ENCODE measurements around the gene REL.

GRCh38 chr2:60883896-60884295, 2.5 kb downstream of the REL start:
- TF ChIP-seq, protein P1, sequence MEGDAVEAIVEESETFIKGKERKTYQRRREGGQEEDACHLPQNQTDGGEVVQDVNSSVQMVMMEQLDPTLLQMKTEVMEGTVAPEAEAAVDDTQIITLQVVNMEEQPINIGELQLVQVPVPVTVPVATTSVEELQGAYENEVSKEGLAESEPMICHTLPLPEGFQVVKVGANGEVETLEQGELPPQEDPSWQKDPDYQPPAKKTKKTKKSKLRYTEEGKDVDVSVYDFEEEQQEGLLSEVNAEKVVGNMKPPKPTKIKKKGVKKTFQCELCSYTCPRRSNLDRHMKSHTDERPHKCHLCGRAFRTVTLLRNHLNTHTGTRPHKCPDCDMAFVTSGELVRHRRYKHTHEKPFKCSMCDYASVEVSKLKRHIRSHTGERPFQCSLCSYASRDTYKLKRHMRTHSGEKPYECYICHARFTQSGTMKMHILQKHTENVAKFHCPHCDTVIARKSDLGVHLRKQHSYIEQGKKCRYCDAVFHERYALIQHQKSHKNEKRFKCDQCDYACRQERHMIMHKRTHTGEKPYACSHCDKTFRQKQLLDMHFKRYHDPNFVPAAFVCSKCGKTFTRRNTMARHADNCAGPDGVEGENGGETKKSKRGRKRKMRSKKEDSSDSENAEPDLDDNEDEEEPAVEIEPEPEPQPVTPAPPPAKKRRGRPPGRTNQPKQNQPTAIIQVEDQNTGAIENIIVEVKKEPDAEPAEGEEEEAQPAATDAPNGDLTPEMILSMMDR (conservative IDR thresholded peaks at IDR 0.05; ENCODE audit: low read depth, low read length), result no peak
- TF ChIP-seq EZH2phosphoT487 (IDR thresholded peaks at IDR 0.05; ENCODE audit: borderline replicate concordance, low read length), result no peak

Measured in PC-3 (cell line).